ENCODE results near the gene TMOD1.
A peak's percentile ranks its signal among the peaks of the same experiment; 100 is the strongest.
"Not testable (repeated sequence)": the region's sequence is repeated elsewhere in the genome, so short reads cannot be mapped to it uniquely, and the experiment has no call there.

TMOD1 gene

DNA sequence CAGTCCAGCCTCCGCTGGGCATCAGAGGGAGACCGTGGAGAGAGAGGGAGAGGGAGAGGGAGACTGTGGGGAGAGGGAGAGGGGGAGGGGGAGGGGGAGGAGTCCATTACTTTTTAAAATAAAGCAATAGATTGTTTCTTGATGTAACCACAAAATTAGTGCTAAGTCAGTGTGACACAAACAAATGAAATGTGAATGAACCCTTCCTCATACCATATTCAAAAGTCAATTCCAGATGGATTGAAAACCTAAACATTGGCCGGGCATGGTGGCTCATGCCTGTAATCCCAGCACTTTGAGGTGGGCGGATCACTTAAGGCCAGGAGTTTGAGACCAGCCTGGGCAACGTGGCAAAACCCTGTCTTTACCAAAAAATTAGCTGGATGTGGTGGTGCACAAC is 2.6 kb upstream of the TMOD1 start:
- not testable (repeated sequence) for DNase-seq (ENCODE audit: low spot score)

DNA sequence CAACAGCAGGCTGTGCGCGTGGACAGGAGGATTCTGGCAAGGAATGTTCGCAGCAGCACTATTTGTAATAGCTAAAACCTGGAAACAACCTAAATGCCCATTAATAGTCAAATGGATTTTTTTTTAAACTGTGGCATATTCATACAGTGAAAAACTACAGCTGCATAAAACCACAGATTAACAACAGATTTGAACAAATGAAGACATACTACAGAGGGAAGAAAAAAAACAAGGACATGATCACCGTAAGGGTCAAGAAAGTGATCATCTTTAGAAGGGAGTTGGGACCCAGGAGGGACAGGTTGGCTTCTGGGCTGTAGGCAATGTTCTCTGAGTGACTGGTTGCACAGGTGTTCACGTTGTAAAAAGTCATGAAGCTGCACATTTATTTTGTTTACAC is 1.2 kb upstream of the TMOD1 start:
- no peak for DNase-seq (ENCODE audit: low spot score)

DNA sequence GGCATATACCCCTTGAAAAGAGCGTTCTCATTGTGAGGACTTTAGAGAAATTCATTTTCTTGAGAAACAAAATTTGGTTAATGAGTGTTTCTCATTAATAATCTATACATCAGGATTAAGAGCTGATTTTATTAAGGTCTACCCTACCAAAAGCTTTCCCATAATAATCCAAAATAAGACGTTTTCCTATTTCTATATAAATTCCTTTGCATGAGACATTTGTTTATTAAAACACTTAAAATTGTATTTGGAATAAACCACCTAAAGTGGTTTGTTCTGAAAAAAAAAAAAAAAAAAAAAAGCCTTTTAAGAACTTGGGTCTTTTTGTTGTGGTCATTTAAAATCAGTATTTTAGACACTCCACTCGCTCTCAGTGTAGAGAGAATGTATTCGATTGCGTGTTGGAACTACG is 695 bp upstream of the TMOD1 start:
- DNase-seq (ENCODE audit: low spot score) = no peak

DNA sequence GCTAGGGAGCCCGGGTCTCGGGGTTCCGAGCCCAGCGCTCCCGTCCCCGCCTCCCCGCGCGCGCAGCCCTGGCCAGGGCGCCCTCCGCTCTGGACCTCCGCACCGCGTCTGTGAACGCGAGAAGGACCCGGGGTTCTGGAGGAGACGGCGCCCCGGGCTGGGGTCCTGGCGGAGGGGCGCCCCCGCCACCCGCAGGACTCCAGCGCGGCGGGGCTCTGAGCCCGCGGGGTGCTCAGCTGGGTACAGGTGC is 431 bp downstream of the TMOD1 start:
- DNase-seq (ENCODE audit: low spot score) = no peak

DNA sequence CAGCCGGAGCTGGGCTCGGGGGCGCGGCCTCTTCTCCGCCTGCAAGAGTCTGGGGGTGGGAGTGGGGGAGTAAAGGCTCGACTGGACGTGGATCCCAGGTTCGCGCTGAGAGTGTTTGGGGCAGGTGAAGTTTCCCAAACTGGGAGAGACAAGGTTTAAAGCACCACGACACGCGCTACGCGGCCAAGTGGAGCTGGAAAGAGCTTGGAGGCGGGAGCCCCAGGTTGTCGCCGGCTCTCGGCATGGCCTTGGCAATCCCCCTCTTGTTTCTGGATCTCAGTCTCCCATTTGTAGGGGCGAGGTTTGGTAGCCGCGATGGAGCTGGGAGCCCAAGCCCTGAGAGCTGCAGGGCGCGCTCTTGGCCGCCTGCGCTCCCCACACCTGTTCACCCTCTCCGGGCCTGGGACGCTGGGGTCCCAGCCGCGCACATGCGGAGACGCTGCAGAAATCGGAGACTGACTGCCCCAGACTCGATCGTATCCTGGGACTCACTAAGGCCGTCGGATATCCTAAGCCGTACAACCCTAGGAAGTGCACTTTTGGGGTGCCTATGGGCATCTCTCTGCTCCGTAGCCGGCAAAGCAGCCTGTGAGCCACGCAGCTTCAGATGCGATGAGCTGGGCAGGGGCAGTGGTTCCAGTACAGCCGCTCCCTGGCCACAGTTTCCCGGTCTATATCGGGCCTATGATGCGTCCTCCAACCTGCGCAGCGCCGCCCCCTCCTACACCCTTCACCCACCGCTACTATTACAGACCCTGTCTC is 937 bp downstream of the TMOD1 start:
- DNase-seq (ENCODE audit: low spot score) = no peak

GRCh38 chr9:97502984-97503861 is 1.8 kb downstream of the TMOD1 start:
- no peak for DNase-seq (ENCODE audit: low spot score)

DNA sequence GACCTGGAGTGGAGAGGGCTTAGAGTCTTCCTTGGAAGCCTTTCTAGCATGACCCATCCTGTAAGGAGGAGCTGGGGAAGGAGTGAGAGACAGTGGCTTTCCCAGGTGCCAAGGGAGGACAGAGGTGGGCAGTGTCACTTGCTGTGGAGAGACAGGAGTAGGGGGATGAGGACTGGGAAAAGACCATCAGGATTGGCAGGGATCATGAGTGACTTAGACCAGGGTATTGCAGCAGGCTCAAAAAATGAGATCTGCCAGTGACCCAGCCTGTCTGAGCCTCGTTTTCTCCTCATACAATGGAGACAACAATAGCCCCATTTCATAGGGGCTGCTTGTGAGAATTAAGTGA is 2.4 kb downstream of the TMOD1 start:
- no peak for DNase-seq (ENCODE audit: low spot score)

- DNase-seq (ENCODE audit: low spot score) = no peak
These were observed 3.1 kb downstream of the TMOD1 start for GRCh38 chr9:97504381-97505216.

- DNase-seq (ENCODE audit: low spot score) = no peak
These were observed 4.4 kb downstream of the TMOD1 start for GRCh38 chr9:97505845-97506244.

DNA sequence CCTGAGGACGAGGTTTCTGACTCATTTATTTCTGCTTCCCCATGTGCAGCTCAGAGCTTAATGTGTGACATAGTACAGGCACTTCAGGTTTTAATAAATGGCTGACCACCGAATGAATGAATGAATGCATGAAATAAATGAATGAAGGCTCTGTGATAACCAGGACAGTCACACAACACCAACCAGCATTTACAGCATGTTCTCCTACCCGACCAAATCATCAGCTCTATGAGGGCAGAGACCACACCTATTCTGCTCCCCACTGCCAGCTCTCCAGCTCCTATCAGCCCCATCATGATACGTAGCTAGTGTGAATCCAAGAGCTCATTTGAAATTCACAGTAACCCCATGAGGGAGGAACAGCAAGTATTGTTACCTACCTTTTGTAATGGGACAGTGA is 4.8 kb downstream of the TMOD1 start:
- DNase-seq (ENCODE audit: low spot score) = no peak

DNA sequence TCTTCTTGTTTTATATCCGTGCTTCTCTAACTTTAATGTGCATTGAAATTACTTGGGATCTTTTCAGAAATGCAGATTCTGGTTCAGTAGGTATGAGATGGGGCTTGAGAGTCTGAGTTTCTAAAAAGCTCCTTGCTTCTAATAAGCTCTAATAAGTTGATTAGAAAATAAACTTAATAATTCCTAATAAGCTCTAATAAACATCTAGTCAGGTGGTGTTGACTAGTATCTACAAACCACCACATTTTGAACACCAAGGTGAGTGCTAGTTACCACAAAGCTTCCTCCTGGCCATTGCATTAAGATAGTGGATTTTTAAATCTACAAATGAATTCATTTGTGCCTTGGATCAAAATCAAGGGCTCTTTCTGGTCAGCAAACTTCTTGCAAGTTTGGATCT is 5.3 kb downstream of the TMOD1 start:
- no peak for DNase-seq (ENCODE audit: low spot score)

DNA sequence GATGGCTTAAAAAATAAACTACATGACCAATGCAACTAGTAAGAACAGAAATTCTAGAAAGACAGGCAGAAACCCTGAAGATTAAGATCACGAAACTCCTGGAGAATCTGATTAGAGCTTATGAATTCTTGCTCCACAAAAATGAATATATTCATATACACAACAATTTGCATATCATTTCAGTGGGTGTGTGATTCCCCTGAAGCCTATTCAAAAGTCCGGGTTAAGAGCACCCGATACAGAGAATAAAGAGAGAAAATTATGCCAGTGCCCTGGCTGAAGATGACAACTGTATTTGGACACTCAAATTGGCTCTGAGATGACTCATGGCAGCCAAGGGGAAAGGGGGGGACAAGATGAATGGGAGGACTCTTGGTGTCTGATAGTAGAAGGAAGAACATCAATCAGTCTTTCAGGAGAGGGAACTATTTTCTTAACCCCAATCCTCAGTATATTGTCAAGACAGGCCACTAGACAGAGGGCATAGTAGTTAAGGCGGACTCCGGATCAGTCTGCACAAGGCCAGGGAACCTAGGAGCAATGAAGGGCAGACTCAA is 6.0 kb downstream of the TMOD1 start:
- DNase-seq (ENCODE audit: low spot score) = no peak

DNA sequence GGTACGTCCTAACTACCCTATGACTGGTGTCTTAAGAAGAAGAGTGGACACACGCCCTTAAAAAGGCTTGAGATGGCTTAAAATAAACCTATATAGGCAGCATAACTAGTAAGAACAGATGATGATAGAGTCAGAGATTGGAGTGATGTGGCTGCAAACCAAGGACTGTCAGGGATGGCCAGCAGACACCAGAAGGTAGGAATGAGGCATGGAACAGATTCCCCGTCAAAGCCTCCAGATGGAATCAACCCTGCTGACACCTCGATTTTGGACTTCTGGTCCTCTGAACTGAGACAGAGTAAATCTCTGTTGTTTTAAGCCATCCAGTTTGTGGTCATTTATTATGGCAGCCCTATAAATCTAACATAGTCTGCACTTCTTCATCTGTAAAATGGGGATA is 7.4 kb downstream of the TMOD1 start:
- no peak for DNase-seq (ENCODE audit: low spot score)

DNA sequence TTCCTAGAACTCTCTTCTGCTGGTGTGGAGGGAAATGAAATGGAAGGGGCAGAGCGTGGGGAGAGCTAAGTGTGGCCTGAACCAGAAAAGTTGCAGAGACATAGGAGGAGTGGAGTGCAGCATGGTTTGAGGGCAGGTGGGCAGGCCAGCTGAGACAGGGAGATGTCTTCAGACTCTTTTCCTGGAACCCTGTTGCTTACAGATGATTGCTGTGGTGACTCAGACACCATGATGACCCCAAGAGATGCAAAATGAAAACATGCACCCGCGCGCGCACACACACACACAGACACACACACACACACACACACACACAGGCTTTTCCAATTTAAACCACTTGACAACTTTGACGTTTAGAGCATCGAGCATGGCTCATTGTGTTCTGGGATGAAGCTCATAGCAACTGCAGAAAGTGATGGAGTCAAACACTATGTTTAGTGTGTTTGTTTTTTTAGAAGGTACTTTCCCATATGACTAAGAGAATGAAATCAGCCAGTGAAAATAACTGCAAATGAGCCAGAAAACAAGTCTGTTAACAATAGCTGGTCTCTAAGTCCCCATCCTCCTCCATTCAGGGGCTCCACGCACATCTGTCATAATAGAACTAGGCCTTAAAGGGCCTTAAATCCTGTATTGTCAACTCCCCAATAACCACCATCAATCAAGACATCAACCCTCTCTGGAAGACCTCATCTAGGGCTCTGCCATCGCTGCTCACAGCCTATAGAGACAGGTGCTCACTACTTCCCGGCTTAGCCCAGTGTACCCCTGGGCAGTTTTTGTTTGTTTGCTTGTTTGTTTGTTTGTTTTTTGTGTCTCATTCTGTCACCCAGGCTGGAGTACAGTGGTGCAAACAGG is 9.6 kb downstream of the TMOD1 start:
- DNase-seq (ENCODE audit: low spot score) = no peak

DNA sequence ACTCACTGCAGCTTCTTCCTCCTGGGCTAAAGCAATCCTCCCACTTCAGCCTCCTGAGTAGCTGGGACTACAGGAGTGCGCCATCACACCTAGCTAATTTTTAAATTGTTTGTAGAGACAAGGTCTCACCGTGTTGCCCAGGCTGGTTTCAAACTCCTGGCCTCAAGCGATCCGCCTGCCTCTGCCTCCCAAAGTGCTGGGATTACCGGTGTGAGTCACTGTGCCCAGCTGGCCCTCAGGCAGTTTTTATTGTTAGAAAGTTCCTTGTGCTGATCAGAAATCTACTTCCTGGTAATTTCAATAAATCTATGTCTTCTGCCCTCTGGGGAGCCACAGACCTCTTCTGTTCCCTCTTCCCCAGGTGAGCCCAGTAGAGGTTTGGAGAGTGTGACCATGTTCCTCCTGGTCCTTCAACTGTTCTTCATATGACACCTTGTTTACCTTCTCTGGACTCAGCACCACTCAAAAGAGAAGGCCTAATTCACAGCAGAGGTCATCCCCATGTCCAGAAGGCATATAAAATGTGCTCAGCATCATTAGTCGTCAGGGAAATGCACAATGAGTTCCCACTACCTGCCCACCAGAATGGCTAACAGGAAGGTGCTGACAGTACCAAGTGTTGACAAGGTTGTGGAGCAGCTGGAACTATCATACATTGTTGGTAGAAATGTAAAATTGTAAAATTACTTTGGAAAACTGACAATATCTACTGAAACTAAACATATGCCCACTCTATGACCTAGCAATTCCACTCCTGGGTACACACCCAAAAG is 10.4 kb downstream of the TMOD1 start:
- DNase-seq (ENCODE audit: low spot score) = no peak

DNA sequence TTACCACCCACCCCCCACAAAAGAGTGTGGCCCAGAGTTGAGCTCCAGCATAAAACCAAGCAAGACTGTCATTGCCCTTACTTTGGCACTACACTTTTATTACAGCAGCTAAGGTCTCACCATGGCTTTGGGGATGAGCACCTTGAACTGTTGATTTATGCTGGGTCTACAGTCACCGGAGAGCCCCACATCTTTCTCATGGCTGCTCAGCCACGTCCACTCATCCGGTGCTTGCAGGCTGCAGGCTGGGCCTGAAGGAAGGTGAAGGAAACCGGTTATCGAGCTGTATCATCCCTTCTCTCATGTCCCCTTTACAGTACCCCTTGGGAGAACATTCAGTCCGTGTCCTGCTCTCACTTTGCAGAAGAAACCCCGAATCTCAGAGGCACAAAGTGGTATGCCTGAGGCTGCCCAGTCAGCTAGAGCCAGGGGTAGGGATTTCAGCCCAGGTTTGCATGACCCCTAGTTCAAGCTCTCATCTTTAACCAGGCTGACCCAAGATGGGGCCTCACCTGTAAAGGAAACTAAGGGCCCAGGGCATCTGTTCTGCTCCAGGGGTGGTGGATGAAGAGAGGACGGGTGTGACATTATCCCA is 11.6 kb downstream of the TMOD1 start:
- no peak for DNase-seq (ENCODE audit: low spot score)

GRCh38 chr9:97514531-97514930 is 13.1 kb downstream of the TMOD1 start:
- no peak for DNase-seq (ENCODE audit: low spot score)

GRCh38 chr9:97515662-97516061 is 14.2 kb downstream of the TMOD1 start:
- peak; percentile 74 for DNase-seq (ENCODE audit: low spot score)

DNA sequence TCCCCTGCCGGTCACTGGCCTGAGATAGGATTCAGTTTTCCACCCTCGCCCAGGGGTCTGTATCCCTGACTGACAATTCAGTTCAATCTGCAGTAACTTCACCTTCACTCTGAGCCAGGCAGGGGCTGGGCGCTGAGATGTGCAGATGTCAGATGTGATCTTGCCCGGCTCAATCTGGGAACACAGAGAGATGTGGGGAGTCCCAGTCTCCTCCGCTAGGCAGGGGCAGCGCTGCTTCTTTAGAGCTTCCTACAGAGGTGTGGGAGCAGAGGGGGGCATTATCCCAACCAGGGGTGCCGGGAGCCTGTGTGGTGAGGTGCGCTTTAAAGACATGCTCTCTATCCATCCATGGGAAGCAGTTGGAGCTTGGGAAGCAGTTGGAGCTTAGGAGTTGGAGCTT is 14.6 kb downstream of the TMOD1 start:
- DNase-seq (ENCODE audit: low spot score) = no peak

DNA sequence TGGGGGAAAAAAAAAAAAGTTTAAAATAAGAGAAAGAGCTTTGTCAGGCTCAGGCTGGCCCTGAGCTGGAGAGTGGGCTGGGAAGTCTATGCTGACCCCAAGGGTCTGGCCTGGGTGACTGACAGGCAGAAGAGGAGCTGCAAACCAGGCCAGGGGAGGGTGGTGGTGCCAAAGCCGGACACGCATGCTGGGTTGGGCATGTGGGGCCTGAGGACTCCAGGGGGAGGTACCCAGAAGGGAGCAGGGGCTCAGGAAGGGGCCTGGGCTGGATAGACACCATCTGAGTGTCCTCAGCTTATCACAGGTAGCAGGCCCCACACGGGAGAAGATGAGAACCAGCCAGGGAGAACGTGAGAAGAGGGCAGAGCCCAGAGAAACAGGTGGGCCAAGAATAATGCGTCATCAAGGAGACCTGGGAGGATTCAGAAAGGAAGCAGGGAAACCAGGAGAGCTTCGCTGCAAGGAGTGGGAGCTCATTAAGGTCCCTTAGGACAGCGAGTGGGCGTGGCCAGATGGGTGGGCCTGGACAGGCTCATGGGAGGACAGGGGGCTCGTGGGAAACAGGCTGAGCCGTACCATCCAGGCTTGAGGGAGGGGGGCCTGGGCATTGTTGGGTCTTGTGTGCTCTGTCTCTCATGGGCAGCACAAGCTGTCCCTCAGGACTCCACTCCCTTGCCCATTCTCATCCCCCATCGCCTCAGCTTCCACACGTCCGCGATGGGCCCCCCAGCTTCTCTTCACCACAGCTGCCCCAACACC is 16.0 kb downstream of the TMOD1 start:
- no peak for DNase-seq (ENCODE audit: low spot score)

All from putamen (tissue), 1 donor.